Stimulated activated CD4-positive, alpha-beta T cell treated with anti-CD3 and anti-CD28 coated beads, TNF-alpha, amount 100 ng/mL, for 1 hour (primary cell): ENCODE data around the gene GRAMD2B.

Source experiments
- DNase-seq, 3 donors: peaks; one replicate each; pipeline ENCODE4 v3.0.0-alpha.2; 2020; ENCODE audit warnings: low read depth in 3 of 3, low spot score in 1 of 3

Gene GRAMD2B

GRCh38 chr5:126477294-126478117, 54.3 kb downstream of the GRAMD2B start:
- DNase-seq, result no peak

- no peak for DNase-seq
Measured at GRCh38 chr5:126479810-126480209, 56.6 kb downstream of the GRAMD2B start.

- no peak for DNase-seq
Measured at GRCh38 chr5:126480824-126481223, 57.6 kb downstream of the GRAMD2B start.

GRCh38 chr5:126481243-126481642, 58.0 kb downstream of the GRAMD2B start:
- no peak for DNase-seq

GRCh38 chr5:126482591-126482990, 59.4 kb downstream of the GRAMD2B start:
- DNase-seq, result no peak

GRCh38 chr5:126483156-126483555, 59.9 kb downstream of the GRAMD2B start:
- no peak for DNase-seq

GRCh38 chr5:126484253-126484652, 61.0 kb downstream of the GRAMD2B start:
- no peak for DNase-seq

GRCh38 chr5:126486332-126486731, 63.1 kb downstream of the GRAMD2B start:
- no peak for DNase-seq

- DNase-seq, result no peak
Measured at GRCh38 chr5:126487596-126487995, 64.4 kb downstream of the GRAMD2B start.

- no peak for DNase-seq
Measured at GRCh38 chr5:126488443-126489065, 65.3 kb downstream of the GRAMD2B start.

- no peak for DNase-seq
Measured at GRCh38 chr5:126490167-126490940, 67.1 kb downstream of the GRAMD2B start.

- DNase-seq, result no peak
Measured at GRCh38 chr5:126492939-126493338, 69.7 kb downstream of the GRAMD2B start.

GRCh38 chr5:126494393-126494792, 71.2 kb downstream of the GRAMD2B start:
- no peak for DNase-seq

GRCh38 chr5:126497506-126497905, 74.3 kb downstream of the GRAMD2B start:
- DNase-seq, result no peak

- DNase-seq, result no peak
Measured at GRCh38 chr5:126499278-126499677, 76.1 kb downstream of the GRAMD2B start.

- no peak for DNase-seq
Measured at GRCh38 chr5:126499853-126500342, 76.7 kb downstream of the GRAMD2B start.

- DNase-seq, result no peak
Measured at GRCh38 chr5:126501448-126501847, 78.2 kb downstream of the GRAMD2B start.

GRCh38 chr5:126503602-126504104, 80.4 kb downstream of the GRAMD2B start:
- no peak for DNase-seq

- no peak for DNase-seq
Measured at GRCh38 chr5:126506079-126506478, 82.9 kb downstream of the GRAMD2B start.

GRCh38 chr5:126508251-126508961, 85.2 kb downstream of the GRAMD2B start:
- DNase-seq, result no peak

GRCh38 chr5:126508962-126509279, 85.7 kb downstream of the GRAMD2B start:
- DNase-seq, result no peak
